K562 (cell line): ENCODE data around the gene AGPAT1. TPM values are rescaled to one million over a fixed set of nuclear protein-coding genes. Genes with fewer than 3 reads are reported as not detected.
A peak's percentile ranks its signal among the peaks of the same experiment; 100 is the strongest.

ENCODE experiments used
- ARID1B ChIP-seq: fragments of 450-650 bp; IDR thresholded peaks from 2 replicates; pipeline ENCODE4 v1.6.1; 2016; ENCODE audit warnings: antibody characterized with exemption, mild to moderate bottlenecking, inconsistent platforms
- DMBX1 ChIP-seq: fragments of 250-450 bp; sonication (Bioruptor Pico); IDR thresholded peaks from 2 replicates; pipeline ENCODE4 v1.8.0; 2022; ENCODE audit warnings: inconsistent platforms, mild to moderate bottlenecking, moderate library complexity, borderline replicate concordance
- E2F3 ChIP-seq: fragments of 250-450 bp; sonication (Bioruptor Pico); IDR thresholded peaks from 2 replicates; pipeline ENCODE4 v1.4.0; 2020; ENCODE audit warnings: mild to moderate bottlenecking
- E2F4 ChIP-seq: sonication (generic); formaldehyde crosslinking; IDR thresholded peaks from 2 replicates; pipeline ENCODE4 v1.8.0; 2022; ENCODE audit warnings: mild to moderate bottlenecking, low read depth, missing genetic modification reagents
- EHMT2 ChIP-seq: fragments of 450-650 bp; IDR thresholded peaks from 2 replicates; pipeline ENCODE4 v1.6.1; 2018; ENCODE audit warnings: antibody characterized with exemption
- ETS1 ChIP-seq: conservative IDR thresholded peaks from 2 replicates; pipeline ENCODE4 v1.6.1; 2011; ENCODE audit warnings: low read depth, mild to moderate bottlenecking, low read length; ENCODE audit not compliant: control insufficient read depth
- FOXJ2 ChIP-seq: fragments of 200-800 bp; sonication (Bioruptor generic); IDR thresholded peaks from 2 replicates; pipeline ENCODE4 v1.6.1; 2016; ENCODE audit warnings: missing genetic modification characterization, missing compliant biosample characterization
- FOXM1 ChIP-seq, 2 experiments: fragments of 450-650 bp in 1 of 2; sonication (generic) in 1 of 2; formaldehyde crosslinking in 1 of 2; IDR thresholded peaks; 2 replicates each; pipeline versions ENCODE4 v1.6.1 to v1.9.0; 2017 to 2022; ENCODE audit warnings: low read depth in 2 of 2, mild to moderate bottlenecking in 2 of 2, missing genetic modification reagents in 1 of 2, moderate library complexity in 1 of 2
- HDAC3 ChIP-seq: fragments of 450-650 bp; IDR thresholded peaks from 2 replicates; pipeline ENCODE4 v1.6.1; 2018; ENCODE audit warnings: borderline replicate concordance, mild to moderate bottlenecking, moderate library complexity; ENCODE audit not compliant: partially characterized antibody
- HLTF ChIP-seq: fragments of 450-650 bp; IDR thresholded peaks from 2 replicates; pipeline ENCODE4 v1.6.1; 2016
- KLF1 ChIP-seq: fragments of 450-650 bp; IDR thresholded peaks from 2 replicates; pipeline ENCODE4 v1.6.1; 2016; ENCODE audit warnings: missing genetic modification characterization, missing compliant biosample characterization
- MTA3 ChIP-seq: fragments of 450-650 bp; formaldehyde crosslinking; IDR thresholded peaks from 2 replicates; pipeline ENCODE4 v1.6.1; 2017; ENCODE audit warnings: mild to moderate bottlenecking, borderline replicate concordance
- NR4A1 ChIP-seq, 2 experiments: fragments of 250-450 bp in 1 of 2; fragments of 450-650 bp in 1 of 2; sonication (Bioruptor Pico) in 1 of 2; IDR thresholded peaks; 2 replicates each; pipeline versions ENCODE4 v1.4.0 to v1.6.1; 2016 to 2020; ENCODE audit warnings: mild to moderate bottlenecking in 2 of 2, missing compliant biosample characterization in 1 of 2, missing genetic modification characterization in 1 of 2, moderate library complexity in 1 of 2
- PML ChIP-seq: IDR thresholded peaks from 2 replicates; pipeline ENCODE4 v1.6.1; 2012; ENCODE audit warnings: low read length, inconsistent platforms
- SMAD1 ChIP-seq: fragments of 150-350 bp; IDR thresholded peaks from 2 replicates; pipeline ENCODE4 v1.6.1; 2014; ENCODE audit warnings: low read length, low read depth; ENCODE audit not compliant: partially characterized antibody
- SRF ChIP-seq, 2 experiments: fragments of 250-450, 450-650 bp in 1 of 2; sonication (Bioruptor Pico) in 1 of 2; sonication (generic) in 1 of 2; formaldehyde crosslinking; IDR thresholded peaks; 2 replicates each; pipeline versions ENCODE4 v1.5.0 to v1.5.1; 2020 to 2022; ENCODE audit warnings: mild to moderate bottlenecking in 1 of 2, missing genetic modification reagents in 1 of 2
- ZEB2 ChIP-seq: fragments of 450-650 bp; IDR thresholded peaks from 2 replicates; pipeline ENCODE4 v1.6.1; 2016
- ZNF165 ChIP-seq: fragments of 250-450 bp; sonication (Bioruptor Pico); IDR thresholded peaks from 2 replicates; pipeline ENCODE4 v1.4.0; 2020; ENCODE audit warnings: borderline replicate concordance
- ZNF175 ChIP-seq: fragments of 200-800 bp; sonication (Bioruptor generic); IDR thresholded peaks from 2 replicates; pipeline ENCODE4 v1.6.1; 2016; ENCODE audit warnings: low read depth, mild to moderate bottlenecking, missing genetic modification characterization, missing compliant biosample characterization
- ZNF23 ChIP-seq: fragments of 250-450 bp; sonication (Bioruptor Pico); IDR thresholded peaks from 2 replicates; pipeline ENCODE4 v1.4.0; 2020; ENCODE audit warnings: mild to moderate bottlenecking
- ZNF695 ChIP-seq: fragments of 450-650 bp; formaldehyde crosslinking; IDR thresholded peaks from 2 replicates; pipeline ENCODE4 v1.4.0; 2020; ENCODE audit warnings: mild to moderate bottlenecking, moderate library complexity
- polyA plus RNA-seq, 8 experiments: library from polyadenylated mRNA; depleted of rRNA in 4 of 8; stranded (reverse) in 5 of 8; unstranded in 3 of 8; fragments of >200 nt; fragmentation: Nextera tagmentation in 2 of 8; fragmentation: Illumina TruSeq in 1 of 8; extraction: Ambion mirVana in 2 of 8; extraction: Trizol in 1 of 8; gene quantifications; 2 replicates each; pipeline versions ENCODE4 v1.2.1 to v1.2.3, GENCODE V29; 2011 to 2014; ENCODE audit warnings: inconsistent platforms in 1 of 8, missing spikeins in 1 of 8
- total RNA-seq, 7 experiments: library from RNA; depleted of rRNA in 6 of 7; stranded (reverse); fragments of >200 nt in 6 of 7; fragmentation: Illumina TruSeq in 2 of 7; extraction: Trizol in 2 of 7; gene quantifications; 2 replicates each; pipeline versions ENCODE4 v1.2.1 to v1.2.3, GENCODE V29; 2011 to 2021; ENCODE audit warnings: low replicate concordance in 1 of 7
- TF ChIP-seq, protein P1 (sequence below): fragments of 450-650 bp; conservative IDR thresholded peaks from 2 replicates; pipeline ENCODE4 v1.6.1; 2016; ENCODE audit warnings: missing genetic modification characterization, low read depth, mild to moderate bottlenecking, control low read depth, missing compliant biosample characterization
- TF ChIP-seq, protein P2 (sequence below): fragments of 450-650 bp; IDR thresholded peaks from 2 replicates; pipeline ENCODE4 v1.6.1; 2014; ENCODE audit warnings: low read depth, mild to moderate bottlenecking, moderate library complexity, borderline replicate concordance

The AGPAT1 gene
- total and polyA plus RNA-seq, 9 of the 15 experiments (the other 6 are each of a cell fraction or from before 2014, with no cell fraction given), result 37.9 to 176 (median 69.4) TPM

GRCh38 chr6:32192608-32193039, 16.7 kb upstream of the AGPAT1 start, which contains the start of gene GPSM3 (continued):
- TF ChIP-seq FOXM1 (IDR thresholded peaks at IDR 0.05; ENCODE audit: low read depth) (no peak), FOXM1 (CRISPR knock-in tag; IDR thresholded peaks at IDR 0.05; ENCODE audit: low read depth) (no peak), ZNF23 (no peak), ZNF165 (CRISPR knock-in tag) (peak; percentile 31; the same call in 1 of the 2 replicates), ETS1 (peak; percentile 57; the same call in 1 of the 2 replicates), HDAC3 (peak; percentile 63), E2F4 (CRISPR knock-in tag) (no peak), ZNF695 (CRISPR knock-in tag) (no peak), KLF1 (tag) (0 out of 2 replicates have a peak, but pooled peaks have one; percentile 22), PML (peak; percentile 32; the same call in 1 of the 2 replicates), SMAD1 (no peak), ZNF175 (peak; percentile 80), ARID1B (peak; percentile 54), HLTF (no peak), MTA3 (0 out of 2 replicates have a peak, but pooled peaks have one; percentile 20), SRF (CRISPR knock-in tag; IDR thresholded peaks at IDR 0.05) (peak in 1 of 2 experiments; percentile 44; a peak in 1 of 4 replicates), ZEB2 (peak; percentile 49; the same call in 1 of the 2 replicates), FOXJ2 (no peak), EHMT2 (no peak; the same call in 1 of the 2 replicates), NR4A1 (CRISPR knock-in tag; IDR thresholded peaks at IDR 0.05) (0 out of 2 replicates have a peak, but pooled peaks have one; percentile 13), NR4A1 (tag; IDR thresholded peaks at IDR 0.05) (no peak), DMBX1 (peak; percentile 54; the same call in 1 of the 2 replicates), E2F3 (CRISPR knock-in tag) (0 out of 2 replicates have a peak, but pooled peaks have one; percentile 13)
- TF ChIP-seq, protein P1, sequence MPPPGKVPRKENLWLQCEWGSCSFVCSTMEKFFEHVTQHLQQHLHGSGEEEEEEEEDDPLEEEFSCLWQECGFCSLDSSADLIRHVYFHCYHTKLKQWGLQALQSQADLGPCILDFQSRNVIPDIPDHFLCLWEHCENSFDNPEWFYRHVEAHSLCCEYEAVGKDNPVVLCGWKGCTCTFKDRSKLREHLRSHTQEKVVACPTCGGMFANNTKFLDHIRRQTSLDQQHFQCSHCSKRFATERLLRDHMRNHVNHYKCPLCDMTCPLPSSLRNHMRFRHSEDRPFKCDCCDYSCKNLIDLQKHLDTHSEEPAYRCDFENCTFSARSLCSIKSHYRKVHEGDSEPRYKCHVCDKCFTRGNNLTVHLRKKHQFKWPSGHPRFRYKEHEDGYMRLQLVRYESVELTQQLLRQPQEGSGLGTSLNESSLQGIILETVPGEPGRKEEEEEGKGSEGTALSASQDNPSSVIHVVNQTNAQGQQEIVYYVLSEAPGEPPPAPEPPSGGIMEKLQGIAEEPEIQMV (tag), result no peak
- TF ChIP-seq, protein P2, sequence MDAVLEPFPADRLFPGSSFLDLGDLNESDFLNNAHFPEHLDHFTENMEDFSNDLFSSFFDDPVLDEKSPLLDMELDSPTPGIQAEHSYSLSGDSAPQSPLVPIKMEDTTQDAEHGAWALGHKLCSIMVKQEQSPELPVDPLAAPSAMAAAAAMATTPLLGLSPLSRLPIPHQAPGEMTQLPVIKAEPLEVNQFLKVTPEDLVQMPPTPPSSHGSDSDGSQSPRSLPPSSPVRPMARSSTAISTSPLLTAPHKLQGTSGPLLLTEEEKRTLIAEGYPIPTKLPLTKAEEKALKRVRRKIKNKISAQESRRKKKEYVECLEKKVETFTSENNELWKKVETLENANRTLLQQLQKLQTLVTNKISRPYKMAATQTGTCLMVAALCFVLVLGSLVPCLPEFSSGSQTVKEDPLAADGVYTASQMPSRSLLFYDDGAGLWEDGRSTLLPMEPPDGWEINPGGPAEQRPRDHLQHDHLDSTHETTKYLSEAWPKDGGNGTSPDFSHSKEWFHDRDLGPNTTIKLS, result 0 out of 2 replicates have a peak, but pooled peaks have one; percentile 30
